OCI-M2 (cell line): ENCODE measurements around the gene TAOK3.
"Not testable (repeated sequence)": the region's sequence is repeated elsewhere in the genome, so short reads cannot be mapped to it uniquely, and the experiment has no call there.

Experiments used
- DNase-seq: peaks from one replicate; lab custom pipeline; 2025; ENCODE audit not compliant: unreplicated experiment; lab: John Stamatoyannopoulos, UW

TAOK3 gene

DNA sequence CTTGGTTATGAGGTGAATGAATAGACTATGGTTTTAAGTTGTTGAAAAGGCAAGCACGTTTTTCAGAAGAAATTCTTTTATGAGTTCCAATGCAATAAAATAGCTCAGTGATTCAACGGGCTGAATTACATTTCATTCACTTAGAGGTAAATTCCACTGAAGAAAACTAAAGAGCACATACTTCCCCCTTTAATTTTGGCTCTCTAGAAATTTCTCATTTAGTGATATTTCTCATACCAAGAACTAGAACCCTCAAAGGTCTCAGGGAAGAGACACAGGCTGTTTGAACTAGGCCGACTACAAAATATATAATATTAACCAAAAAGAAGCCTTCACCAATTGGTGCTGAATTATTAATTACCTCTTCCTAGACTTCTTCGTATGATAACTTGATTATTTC, 68.6 kb downstream of the TAOK3 start:
- DNase-seq = no peak

DNA sequence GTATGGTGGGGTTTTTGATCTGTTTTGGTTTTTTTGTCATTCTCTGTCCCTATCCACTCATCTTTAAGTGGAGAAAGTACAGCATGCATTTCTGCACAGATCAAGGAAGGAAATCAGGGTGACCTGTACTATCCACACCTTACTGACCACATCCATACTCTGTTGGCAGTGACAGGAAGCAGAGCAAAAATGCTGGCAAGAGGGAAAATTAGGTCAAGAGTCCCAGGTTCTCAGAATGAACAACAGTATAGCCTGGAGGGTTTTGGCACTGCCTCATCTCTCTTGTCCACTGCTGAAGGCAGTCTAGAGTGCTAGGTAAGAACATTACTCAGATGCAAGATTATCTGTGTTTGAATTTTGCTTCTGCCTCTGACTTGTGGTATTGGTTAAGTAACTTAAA, 70.7 kb downstream of the TAOK3 start:
- DNase-seq = no peak

DNA sequence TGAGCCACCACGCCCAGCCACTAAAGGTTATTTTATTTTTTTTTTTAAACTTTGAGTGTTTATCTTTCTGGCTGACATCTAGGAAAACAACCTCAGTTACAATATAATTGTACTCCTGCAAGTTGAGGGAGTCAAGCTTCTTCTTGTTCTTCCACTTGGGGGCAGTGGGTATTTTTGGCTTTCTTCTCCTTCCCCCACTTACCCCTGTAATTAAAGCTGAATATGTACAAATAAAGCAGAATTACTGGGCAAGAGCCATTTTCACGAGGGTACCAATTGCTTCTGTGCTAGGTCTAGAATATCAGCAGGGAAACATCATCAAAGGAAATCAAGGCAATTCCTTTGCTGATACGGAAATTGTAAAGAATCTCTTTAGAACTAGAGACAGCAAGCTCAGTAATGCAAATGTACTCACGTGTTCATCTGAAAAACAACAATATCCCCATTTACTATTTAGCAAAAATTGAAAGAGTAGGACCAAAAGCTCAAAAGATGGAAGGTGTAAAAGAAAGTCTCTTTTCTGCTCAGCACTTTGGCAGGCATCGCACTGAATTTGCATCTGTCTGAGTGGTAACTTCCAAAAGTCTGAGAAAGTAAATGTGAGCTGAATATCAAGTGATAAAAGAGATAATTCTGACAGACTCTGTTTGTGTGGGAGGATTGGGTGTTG, 72.8 kb downstream of the TAOK3 start:
- DNase-seq = no peak

DNA sequence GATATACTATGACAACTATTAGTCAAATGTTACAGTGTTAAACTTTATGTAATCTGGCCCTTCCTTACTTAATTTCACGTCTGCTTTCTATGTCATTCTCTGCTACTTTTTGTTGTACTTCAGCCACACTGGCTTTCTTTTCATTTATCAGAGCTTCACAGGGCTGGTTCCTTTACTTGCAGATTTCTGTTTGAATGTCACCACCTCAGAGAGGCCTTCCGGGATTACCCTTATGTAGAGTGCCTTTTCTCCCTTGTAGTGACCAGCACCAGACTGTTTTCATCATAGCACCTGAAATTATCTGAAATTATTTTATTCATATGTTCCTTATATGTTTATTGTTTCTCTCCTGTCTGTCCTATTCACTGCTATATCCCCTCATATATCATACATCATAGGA, 75.4 kb downstream of the TAOK3 start:
- DNase-seq = no peak

DNA sequence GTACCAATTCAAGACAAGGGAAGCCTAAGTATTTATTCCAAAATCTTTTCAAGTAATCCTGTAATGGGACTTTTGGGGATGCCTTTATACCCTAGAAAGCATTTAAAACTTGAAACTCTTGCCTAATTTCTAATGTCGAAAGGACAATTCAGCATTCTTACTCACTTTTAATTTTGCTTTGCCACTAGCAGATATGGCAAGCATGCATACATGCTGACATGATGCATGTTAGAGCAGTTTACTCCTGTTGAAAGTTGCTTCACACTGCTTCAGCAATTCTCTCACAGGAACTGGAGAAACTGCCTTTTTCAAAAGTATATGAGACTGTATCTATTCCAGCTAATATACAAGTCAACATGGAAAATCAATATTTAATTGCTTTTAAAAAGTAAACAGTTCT, 79.9 kb downstream of the TAOK3 start:
- no peak for DNase-seq

DNA sequence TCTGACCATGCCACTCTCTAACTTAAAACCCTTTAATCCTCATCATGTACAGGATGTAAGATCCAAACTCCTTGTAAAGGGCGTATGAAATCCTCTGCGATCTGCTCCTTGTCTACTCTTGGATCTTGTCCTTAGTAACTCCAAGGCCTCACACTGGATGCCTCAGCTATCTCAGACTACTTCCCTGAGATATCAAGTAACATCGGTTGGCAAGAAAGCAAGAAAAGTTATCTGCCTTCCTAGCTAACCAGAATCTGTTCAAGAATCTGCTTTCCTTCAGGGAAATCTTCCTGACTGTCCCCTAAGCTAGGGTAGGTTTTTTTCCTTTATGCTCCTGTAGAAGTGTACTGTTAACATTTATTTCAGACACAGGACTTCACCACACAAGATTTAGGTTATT, 82.6 kb downstream of the TAOK3 start:
- no peak for DNase-seq

DNA sequence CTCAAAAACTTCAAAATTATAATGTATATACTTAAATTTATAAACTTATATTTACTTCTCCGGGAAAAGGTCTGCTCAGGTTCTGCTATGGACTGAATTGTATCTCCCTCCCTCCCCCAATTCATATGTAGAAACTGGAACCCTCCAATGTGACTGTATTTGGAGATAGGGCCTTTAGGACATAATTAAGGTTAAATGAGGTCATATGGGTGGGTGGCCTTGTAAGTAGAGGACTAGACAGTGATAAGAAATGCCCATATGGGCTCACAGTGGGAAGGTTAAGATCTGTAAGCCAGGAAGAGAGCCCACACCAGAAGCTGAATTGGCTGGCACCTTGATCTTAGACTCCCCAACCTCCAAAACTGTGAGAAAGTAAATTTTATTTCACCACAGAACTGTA, 84.5 kb downstream of the TAOK3 start:
- peak; percentile 40 for DNase-seq

DNA sequence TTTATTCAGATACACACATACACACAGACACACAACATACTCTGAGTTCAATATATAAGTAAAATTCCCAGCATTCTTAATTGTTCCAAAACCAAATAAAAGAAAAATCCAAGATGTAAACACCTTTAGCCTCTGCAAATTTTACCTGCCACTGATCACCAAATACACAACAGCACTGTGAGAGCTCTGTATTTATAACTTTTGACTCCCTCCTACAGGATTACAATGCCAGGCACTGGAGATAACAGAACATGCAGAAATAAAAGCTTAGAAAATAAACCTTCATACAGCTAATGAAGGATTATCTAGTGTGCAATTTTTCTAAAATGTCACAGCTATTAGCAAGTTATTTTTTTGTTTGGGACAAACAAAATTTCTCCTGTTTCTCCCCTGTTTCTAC, 85.0 kb downstream of the TAOK3 start:
- DNase-seq = no peak

DNA sequence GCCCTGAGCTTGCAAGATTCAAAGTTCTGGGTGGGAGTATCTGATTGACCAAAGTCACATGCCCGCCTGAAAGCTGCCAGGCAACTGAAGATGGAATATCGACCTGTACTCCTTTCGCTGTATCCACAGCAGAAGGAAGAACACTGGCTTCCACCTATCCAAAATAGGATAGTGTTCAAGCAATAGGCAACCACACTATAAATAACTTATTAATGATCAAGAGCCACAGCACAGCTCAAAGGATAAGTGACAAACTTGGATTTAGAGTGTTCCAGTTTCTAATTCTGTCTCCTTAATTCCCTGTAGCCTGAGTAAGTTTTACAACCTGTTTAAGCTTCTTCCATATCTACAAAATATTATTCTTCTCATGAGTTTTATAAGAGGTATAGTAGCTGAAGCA, 89.9 kb downstream of the TAOK3 start:
- no peak for DNase-seq

DNA sequence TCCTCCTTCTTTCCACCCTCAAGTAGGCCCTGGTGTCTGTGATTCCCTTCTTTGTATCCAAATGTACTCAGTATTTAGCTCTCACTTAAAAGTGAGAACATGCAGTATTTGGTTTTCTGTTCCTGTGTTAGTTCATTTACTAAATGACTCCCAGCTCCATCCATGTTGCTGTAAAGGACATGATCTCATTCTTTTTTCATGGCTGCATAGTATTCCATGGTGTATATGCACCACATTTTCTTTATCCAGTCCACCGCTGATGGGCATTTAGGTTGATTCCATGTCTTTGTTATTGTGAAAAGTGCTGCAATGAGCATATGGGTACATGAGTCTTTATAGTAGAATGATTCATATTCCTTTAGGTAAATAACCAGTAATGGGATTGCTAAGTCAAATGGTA, 94.4 kb downstream of the TAOK3 start:
- not testable (repeated sequence) for DNase-seq

DNA sequence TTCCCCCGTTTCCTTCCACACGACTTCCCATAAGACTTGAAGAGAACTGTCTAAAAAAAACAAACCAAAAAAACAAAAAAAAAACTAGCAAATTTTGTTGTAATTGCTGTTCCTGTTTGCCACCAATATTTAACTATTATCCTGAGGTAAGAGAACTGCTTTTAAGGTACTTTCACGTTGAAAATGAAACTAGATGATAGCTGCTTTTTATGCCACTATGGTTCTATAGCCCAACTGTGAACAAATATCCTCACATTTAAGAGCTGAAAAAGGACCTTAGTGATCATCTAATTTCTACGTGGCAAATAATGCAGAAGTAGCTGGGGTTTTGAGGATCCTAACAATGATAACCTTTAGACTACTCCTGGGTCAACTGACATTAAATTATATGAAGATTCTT, 98.6 kb downstream of the TAOK3 start:
- no peak for DNase-seq

DNA sequence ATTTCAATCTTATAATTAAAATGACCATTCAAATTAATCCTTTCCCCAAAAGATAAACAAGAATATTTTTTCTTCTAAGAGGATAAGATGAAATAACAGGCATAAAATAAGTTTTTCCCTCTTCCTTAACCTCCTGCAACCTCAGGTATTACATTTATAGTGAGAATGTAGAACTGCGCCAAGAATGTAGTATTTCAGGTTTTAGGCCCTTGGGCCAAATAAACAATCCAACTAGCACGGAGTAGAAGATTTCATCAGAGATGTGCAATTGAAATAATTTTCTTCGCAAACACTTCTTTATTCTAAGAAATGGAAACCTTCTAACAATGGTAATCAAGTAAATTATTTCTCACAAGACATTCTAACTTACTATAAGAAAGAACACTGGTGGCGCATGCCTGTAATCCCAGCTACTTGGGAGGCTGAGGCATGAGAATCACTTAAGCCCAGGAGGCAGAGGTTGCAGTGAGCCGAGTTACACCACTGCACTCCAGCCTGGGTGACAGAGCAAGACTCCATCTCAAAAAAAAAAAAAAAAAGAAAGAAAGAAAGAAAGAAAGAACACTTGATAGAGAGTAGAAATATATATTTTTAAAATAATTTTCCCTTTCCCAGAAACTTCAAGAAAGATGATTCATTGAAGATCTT, 100.8 kb downstream of the TAOK3 start:
- no peak for DNase-seq

DNA sequence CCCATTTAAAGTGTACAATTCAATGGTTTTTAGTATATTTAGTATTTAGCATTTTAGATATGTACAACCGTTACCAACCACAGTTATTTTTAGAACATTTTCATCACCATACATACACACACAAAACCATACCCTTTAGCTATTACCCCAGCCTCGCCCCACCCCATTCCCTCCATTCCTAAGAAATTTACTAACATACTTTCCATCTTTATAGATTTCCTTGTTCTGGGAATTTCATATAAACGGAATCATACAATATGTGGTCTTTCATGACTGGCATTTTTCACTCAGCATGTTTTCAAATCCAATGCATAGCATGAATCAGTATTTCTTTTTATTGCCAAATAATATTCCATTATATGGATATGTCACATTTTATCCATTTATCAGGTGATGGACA, 101.5 kb downstream of the TAOK3 start:
- no peak for DNase-seq

DNA sequence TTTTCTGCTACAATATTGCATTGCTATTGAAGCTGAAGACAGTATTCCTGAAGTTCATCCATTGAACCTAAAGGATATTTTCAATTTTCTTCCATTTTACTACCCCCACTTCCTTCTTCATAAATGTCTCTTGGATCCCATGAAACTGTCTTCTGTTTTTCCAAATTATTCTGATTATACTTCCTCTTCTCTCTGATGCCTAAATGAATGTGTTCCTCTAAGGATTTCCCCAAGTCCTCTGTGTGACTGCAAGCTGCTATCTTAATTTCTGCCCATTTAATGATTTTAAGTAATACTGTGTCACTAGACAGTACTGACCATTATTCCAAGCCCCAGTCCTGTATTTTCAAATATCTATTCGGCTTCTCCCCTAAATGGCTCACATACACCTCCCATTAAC, 102.9 kb downstream of the TAOK3 start:
- no peak for DNase-seq

DNA sequence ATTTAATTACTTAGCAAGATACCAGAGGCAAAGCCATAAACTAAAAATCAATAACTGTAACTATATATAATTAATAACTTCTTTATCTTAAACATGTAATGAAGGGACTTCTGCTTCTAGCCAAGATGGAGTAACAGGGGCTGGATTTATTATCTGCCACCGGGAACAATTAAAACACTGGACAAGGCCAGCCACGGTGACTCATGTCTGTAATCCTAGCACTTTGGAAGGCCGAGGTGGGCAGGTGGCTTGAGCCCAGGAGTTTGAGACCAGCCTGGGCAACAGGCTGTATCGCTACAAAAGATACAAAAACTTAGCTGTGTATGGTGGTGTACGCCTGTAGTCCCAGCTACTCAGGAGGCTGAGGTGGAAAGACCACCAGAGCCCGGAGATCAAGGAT, 113.6 kb downstream of the TAOK3 start:
- no peak for DNase-seq

DNA sequence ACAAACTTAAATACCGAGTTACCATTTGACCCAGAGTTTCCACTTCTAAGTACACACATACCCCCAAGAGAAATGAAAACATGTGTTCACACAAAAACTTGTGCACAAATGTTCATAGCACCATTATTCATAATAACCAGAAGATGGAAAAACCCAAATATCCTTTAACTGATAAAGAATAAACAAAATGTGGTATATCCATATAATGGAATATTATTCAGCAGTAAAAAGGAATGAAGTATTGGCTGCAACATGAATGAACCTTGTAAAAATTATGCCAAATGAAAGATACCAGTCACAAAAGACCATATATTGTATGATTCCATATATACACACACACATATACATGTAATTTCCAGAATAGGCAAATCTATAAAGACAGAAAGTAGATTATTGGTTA, 116.4 kb downstream of the TAOK3 start:
- DNase-seq = no peak

DNA sequence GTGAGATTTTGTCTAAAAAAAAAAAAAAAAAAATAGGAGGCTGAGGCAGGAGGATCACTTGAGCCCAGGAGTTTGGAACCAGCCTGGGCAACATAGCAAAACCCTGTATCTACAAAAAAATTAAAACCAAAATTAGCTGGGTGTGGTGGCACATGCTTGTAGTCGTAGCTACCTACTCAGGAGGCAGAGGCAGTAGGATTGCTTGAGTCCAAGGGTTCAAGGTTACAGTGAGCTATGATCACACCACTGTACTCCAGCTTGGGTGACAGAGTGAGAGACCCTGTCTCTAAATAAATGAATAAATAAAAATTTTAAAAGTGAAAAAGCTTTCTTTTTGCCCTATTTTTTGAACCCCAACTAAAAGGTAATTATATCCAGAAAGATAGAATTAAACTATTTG, 123.2 kb downstream of the TAOK3 start:
- DNase-seq = no peak

DNA sequence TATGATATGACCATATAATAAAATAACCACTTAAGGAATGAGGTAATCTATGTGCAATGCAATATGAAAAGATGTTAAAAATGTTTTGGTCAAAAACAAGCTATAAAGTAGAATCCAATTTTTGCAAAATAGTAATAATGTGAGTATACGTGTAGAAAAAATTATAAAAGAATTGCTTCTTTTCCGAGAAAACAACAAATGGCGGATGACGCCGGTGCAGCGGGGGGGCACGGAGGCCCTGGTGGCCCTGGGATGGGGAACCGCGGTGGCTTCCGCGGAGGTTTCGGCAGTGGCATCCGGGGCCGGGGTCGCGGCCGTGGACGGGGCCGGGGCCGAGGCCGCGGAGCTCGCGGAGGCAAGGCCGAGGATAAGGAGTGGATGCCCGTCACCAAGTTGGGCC, 126.8 kb downstream of the TAOK3 start:
- DNase-seq = not testable (repeated sequence)

DNA sequence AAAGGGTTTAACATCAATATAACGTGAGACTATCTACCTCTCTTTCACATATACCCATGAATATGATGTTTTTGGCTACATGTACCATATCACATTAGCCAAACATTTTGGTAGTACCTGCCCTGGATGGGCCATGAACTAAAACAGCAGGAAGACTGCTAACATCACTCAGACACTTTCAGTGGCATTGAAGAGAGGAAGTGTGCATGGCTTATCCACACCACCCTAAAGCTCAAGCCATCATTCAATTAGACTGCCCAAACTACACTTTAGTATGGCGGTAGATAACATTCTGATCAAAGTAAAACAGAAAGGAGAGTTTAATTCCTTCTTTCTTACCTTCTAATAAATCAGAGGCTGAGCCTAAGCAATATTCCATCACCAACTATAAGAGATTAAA, 133.8 kb downstream of the TAOK3 start:
- DNase-seq = no peak

DNA sequence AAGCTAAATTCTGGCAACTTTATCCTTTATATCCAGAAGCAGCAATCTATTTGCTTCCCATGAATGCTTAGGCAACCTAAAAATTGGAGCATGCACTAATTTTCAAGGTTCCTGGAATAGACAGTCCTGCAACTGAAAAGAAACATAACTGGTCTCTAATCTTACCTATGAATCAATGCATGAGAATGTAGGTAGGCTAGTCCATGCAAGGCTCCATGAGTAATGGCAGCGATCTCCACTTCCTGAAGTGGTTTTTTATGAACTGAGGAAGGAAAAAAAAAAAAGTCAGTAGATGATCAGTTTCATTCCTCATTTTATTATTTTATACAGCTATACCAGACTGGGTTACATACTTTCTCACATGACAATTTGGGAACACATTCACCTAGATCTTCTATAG, 134.8 kb downstream of the TAOK3 start:
- no peak for DNase-seq

DNA sequence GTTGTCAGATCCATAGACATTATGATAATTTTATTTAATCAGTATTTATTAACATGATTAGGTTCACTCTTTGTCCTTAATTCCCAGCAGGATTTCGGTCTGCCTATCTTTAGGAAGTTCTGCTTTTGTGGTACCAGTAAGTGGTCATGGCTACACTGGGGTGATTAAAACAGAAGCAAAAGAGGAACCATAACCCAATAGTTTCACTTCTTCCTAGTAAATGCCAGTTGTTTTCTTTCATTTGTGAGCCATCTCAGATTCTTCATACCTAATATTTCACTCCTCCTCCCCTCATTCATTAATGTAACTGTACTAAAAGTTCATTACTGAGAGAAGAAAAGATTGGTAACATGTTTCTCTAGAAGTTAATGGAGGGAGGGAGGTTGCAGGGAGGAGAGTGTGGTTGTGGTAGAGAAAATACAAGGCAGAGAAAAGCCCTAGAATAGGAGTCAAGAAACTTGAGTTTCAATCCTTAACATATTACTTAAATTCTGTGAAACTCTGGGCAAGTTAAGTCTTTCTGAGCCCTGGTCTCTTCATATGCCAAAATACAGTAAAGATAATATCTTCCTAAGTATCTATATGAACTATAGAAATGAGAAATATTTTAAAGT, 135.5 kb downstream of the TAOK3 start:
- no peak for DNase-seq

DNA sequence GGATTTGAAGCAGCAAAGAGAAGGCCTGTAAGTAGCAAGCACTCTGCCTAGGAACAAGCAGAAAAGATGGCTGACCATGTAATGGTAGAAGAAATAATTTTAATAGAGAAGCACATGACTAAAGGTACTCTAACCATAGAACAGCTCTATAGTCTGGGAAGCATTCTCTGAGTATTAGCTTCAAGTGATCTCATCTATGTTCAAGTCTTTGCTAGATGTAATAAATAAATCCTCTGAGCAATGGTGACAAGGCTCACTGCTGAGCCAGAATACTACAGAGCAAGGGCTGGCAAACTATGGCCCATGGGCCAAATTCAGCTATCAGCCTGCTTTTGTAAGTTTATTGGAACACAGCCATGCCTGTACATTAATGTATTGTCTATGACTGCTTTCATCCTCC, 152.0 kb downstream of the TAOK3 start:
- DNase-seq = no peak

DNA sequence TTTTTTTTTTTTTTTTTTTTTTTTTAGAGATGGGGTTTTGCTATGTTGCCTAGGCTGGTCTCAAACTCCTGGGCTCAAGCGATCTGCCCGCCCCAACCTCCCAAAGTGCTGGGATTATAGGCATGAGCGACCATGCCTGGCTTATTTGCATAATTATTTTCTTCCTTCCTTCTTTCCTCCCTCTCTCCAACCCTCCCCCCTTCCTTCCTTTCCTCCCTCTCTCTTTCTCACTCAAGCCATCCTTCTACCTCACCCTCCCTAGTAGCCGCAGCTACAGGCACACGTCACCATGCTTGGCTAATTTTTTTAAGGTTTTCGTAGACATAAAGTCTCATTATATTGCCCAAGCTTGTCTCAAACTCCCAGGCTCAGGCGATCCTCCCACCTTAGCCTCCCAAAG, 152.9 kb downstream of the TAOK3 start:
- no peak for DNase-seq
